Measurements from ENCODE around the gene TRPM1.

Gene TRPM1

DNA sequence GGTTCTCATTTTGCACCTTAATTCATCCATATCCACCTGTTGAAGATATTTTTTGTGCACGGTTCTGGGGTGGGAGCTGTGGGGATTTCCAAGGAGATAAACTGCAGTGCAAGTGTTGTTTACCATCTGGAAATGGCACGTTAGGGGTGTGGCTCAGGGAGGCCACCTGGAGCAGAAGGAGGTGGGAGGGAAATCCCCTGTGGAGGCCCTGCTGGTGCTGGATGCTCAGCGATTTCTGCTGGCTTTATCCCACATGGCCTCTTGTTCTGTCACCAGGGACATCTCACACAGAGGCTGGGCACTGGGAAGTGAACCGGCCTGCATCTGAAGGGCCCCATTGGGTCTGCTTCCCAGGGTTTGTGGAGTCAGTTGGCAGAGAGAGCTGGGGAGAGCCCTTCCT lies 24.3 kb downstream of the TRPM1 start:
- Histone ChIP-seq H3K36me3 (ENCODE audit: control insufficient read depth, insufficient read depth, low read length) (no peaks in the 10 kb centered on the region), H3K27me3 (replicated peaks; ENCODE audit: control insufficient read depth, insufficient read depth, low read length, poor library complexity, severe bottlenecking) (peaks cover 3% of the 10 kb centered on the region), H3K4me1 (ENCODE audit: control insufficient read depth, insufficient read depth, low read length, poor library complexity, severe bottlenecking) (no peaks in the 10 kb centered on the region)

GRCh38 chr15:31074321-31074720 lies 27.2 kb downstream of the TRPM1 start:
- Histone ChIP-seq H3K27ac (ENCODE audit: insufficient read depth, low read length, poor library complexity, severe bottlenecking) (no peak overlapping the region), H3K4me3 (ENCODE audit: insufficient read depth, low read depth, low read length, poor library complexity, severe bottlenecking) (no peak overlapping the region), H3K27me3 (replicated peaks; ENCODE audit: control insufficient read depth, insufficient read depth, low read length, poor library complexity, severe bottlenecking) (no peaks in the 10 kb centered on the region), H3K36me3 (ENCODE audit: control insufficient read depth, insufficient read depth, low read length) (no peaks in the 10 kb centered on the region), H3K9me3 (ENCODE audit: control insufficient read depth, low read length) (no peaks in the 10 kb centered on the region), H3K4me1 (ENCODE audit: control insufficient read depth, insufficient read depth, low read length, poor library complexity, severe bottlenecking) (no peaks in the 10 kb centered on the region)
- DNase-seq, result no peak

More for the DNA sequence above, 24.3 kb downstream of the TRPM1 start:
- Histone ChIP-seq H3K27ac (ENCODE audit: insufficient read depth, low read length, poor library complexity, severe bottlenecking) (no peak overlapping the region), H3K4me3 (ENCODE audit: insufficient read depth, low read depth, low read length, poor library complexity, severe bottlenecking) (no peak overlapping the region), H3K9me3 (ENCODE audit: control insufficient read depth, low read length) (no peaks in the 10 kb centered on the region)
- no peak for DNase-seq

- DNase-seq, result no peak
- H3K4me1 ChIP-seq (ENCODE audit: control insufficient read depth, insufficient read depth, low read length, poor library complexity, severe bottlenecking), result no peaks in the 10 kb centered on the region
These were observed 30.7 kb downstream of the TRPM1 start for GRCh38 chr15:31070867-31071266.

DNA sequence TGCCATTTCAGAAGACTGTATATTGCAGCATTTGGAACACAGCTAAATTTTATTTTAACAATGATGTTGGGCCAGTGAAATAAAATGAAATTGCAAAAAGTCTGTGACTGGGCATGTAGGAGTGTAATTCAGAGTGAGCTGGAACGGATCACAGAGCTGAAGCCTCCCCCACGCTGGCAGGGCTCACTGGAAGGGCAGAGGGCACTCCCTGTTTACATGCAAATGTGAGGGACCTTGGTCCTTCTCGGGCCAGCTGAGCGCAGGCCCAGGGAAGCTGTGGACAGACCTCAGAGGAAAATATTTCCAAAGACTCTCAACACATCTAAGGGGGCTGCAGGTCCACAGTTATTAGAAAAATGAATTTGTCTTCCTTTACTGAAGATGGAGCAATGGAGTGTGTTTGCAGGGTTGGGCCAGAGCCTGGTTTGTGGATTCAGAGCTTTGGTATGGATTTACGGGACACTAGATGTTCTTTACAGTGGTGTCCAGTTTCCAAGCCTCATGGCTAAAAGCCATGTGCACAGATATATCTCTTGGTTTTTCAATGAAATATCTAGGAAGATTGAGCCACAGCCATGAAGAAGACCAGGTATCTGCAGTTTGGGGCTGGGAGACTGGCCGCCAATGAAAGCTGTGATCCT lies 32.0 kb downstream of the TRPM1 start:
- Histone ChIP-seq H3K4me1 (ENCODE audit: control insufficient read depth, insufficient read depth, low read length, poor library complexity, severe bottlenecking) (no peaks in the 10 kb centered on the region), H3K27ac (ENCODE audit: insufficient read depth, low read length, poor library complexity, severe bottlenecking) (no peak overlapping the region), H3K27me3 (replicated peaks; ENCODE audit: control insufficient read depth, insufficient read depth, low read length, poor library complexity, severe bottlenecking) (no peaks in the 10 kb centered on the region), H3K9me3 (ENCODE audit: control insufficient read depth, low read length) (no peaks in the 10 kb centered on the region), H3K4me3 (ENCODE audit: insufficient read depth, low read depth, low read length, poor library complexity, severe bottlenecking) (no peak overlapping the region), H3K36me3 (ENCODE audit: control insufficient read depth, insufficient read depth, low read length) (no peaks in the 10 kb centered on the region)
- no peak for DNase-seq

More at GRCh38 chr15:31070867-31071266, 30.7 kb downstream of the TRPM1 start:
- Histone ChIP-seq H3K27ac (ENCODE audit: insufficient read depth, low read length, poor library complexity, severe bottlenecking) (no peak overlapping the region), H3K27me3 (replicated peaks; ENCODE audit: control insufficient read depth, insufficient read depth, low read length, poor library complexity, severe bottlenecking) (no peaks in the 10 kb centered on the region), H3K9me3 (ENCODE audit: control insufficient read depth, low read length) (no peaks in the 10 kb centered on the region), H3K36me3 (ENCODE audit: control insufficient read depth, insufficient read depth, low read length) (no peaks in the 10 kb centered on the region), H3K4me3 (ENCODE audit: insufficient read depth, low read depth, low read length, poor library complexity, severe bottlenecking) (no peak overlapping the region)

- DNase-seq, result no peak
- Histone ChIP-seq H3K36me3 (ENCODE audit: control insufficient read depth, insufficient read depth, low read length) (no peaks in the 10 kb centered on the region), H3K27me3 (replicated peaks; ENCODE audit: control insufficient read depth, insufficient read depth, low read length, poor library complexity, severe bottlenecking) (no peaks in the 10 kb centered on the region), H3K4me3 (ENCODE audit: insufficient read depth, low read depth, low read length, poor library complexity, severe bottlenecking) (no peak overlapping the region), H3K9me3 (ENCODE audit: control insufficient read depth, low read length) (no peaks in the 10 kb centered on the region), H3K27ac (ENCODE audit: insufficient read depth, low read length, poor library complexity, severe bottlenecking) (no peak overlapping the region), H3K4me1 (ENCODE audit: control insufficient read depth, insufficient read depth, low read length, poor library complexity, severe bottlenecking) (no peaks in the 10 kb centered on the region)
These were observed 33.5 kb downstream of the TRPM1 start for GRCh38 chr15:31067890-31068603.

- no peaks in the 10 kb centered on the region for H3K36me3 ChIP-seq (ENCODE audit: control insufficient read depth, insufficient read depth, low read length)
- DNase-seq, result no peak
- no peak overlapping the region for H3K4me3 ChIP-seq (ENCODE audit: insufficient read depth, low read depth, low read length, poor library complexity, severe bottlenecking)
These were observed 35.7 kb downstream of the TRPM1 start for GRCh38 chr15:31065824-31066223.

GRCh38 chr15:31062911-31063310 lies 38.6 kb downstream of the TRPM1 start:
- H3K27me3 ChIP-seq (replicated peaks; ENCODE audit: control insufficient read depth, insufficient read depth, low read length, poor library complexity, severe bottlenecking), result no peaks in the 10 kb centered on the region
- H3K4me1 ChIP-seq (ENCODE audit: control insufficient read depth, insufficient read depth, low read length, poor library complexity, severe bottlenecking), result no peaks in the 10 kb centered on the region
- H3K9me3 ChIP-seq (ENCODE audit: control insufficient read depth, low read length), result no peaks in the 10 kb centered on the region
- no peak for DNase-seq
- H3K4me3 ChIP-seq (ENCODE audit: insufficient read depth, low read depth, low read length, poor library complexity, severe bottlenecking), result no peak overlapping the region
- no peaks in the 10 kb centered on the region for H3K36me3 ChIP-seq (ENCODE audit: control insufficient read depth, insufficient read depth, low read length)
- no peak overlapping the region for H3K27ac ChIP-seq (ENCODE audit: insufficient read depth, low read length, poor library complexity, severe bottlenecking)

More at GRCh38 chr15:31065824-31066223, 35.7 kb downstream of the TRPM1 start:
- H3K4me1 ChIP-seq (ENCODE audit: control insufficient read depth, insufficient read depth, low read length, poor library complexity, severe bottlenecking), result no peaks in the 10 kb centered on the region
- no peaks in the 10 kb centered on the region for H3K27me3 ChIP-seq (replicated peaks; ENCODE audit: control insufficient read depth, insufficient read depth, low read length, poor library complexity, severe bottlenecking)
- no peaks in the 10 kb centered on the region for H3K9me3 ChIP-seq (ENCODE audit: control insufficient read depth, low read length)
- no peak overlapping the region for H3K27ac ChIP-seq (ENCODE audit: insufficient read depth, low read length, poor library complexity, severe bottlenecking)

- DNase-seq, result no peak
- H3K27ac ChIP-seq (ENCODE audit: insufficient read depth, low read length, poor library complexity, severe bottlenecking), result no peak overlapping the region
These were observed 39.1 kb downstream of the TRPM1 start for GRCh38 chr15:31062310-31062847.

DNA sequence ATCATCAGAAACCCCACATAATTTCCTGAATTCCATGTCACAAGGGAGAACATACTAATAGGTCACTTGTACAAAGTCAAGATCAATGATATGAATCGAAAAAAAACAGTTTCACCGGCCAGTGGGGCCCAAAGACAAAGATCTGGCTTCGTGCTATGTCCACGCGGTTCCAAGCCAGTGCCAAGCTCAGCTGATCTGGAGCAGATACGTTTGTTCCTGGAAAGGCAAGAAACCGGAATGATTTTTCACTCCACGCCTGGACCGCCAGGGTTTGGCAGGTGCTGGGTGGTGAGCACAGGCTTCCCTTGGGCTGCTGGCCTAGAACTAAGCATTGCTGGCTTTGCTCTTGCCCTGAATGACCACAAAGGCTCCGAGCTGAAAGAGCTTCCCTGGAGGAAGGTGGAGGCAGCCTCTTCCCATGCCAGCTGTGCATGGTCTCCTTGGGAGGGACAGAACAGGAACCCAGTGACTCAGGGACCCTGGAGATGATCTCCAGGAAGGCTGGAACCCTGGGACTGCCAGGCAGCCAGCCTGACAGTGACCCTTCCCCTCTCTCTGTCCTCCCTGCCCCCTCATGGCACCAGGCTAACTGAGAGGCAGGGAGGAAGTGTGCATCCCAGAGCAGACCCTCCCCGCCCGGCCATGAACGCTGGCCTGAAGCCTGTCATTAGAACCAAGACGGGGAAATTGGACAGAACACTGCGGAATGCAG lies 40.9 kb downstream of the TRPM1 start:
- Histone ChIP-seq H3K4me3 (ENCODE audit: insufficient read depth, low read depth, low read length, poor library complexity, severe bottlenecking) (no peak overlapping the region), H3K27ac (ENCODE audit: insufficient read depth, low read length, poor library complexity, severe bottlenecking) (no peak overlapping the region), H3K9me3 (ENCODE audit: control insufficient read depth, low read length) (no peaks in the 10 kb centered on the region), H3K36me3 (ENCODE audit: control insufficient read depth, insufficient read depth, low read length) (no peaks in the 10 kb centered on the region), H3K4me1 (ENCODE audit: control insufficient read depth, insufficient read depth, low read length, poor library complexity, severe bottlenecking) (no peaks in the 10 kb centered on the region), H3K27me3 (replicated peaks; ENCODE audit: control insufficient read depth, insufficient read depth, low read length, poor library complexity, severe bottlenecking) (no peaks in the 10 kb centered on the region)
- DNase-seq, result no peak

More at GRCh38 chr15:31062310-31062847, 39.1 kb downstream of the TRPM1 start:
- no peaks in the 10 kb centered on the region for H3K27me3 ChIP-seq (replicated peaks; ENCODE audit: control insufficient read depth, insufficient read depth, low read length, poor library complexity, severe bottlenecking)
- H3K36me3 ChIP-seq (ENCODE audit: control insufficient read depth, insufficient read depth, low read length), result no peaks in the 10 kb centered on the region
- H3K4me1 ChIP-seq (ENCODE audit: control insufficient read depth, insufficient read depth, low read length, poor library complexity, severe bottlenecking), result no peaks in the 10 kb centered on the region
- no peak overlapping the region for H3K4me3 ChIP-seq (ENCODE audit: insufficient read depth, low read depth, low read length, poor library complexity, severe bottlenecking)
- no peaks in the 10 kb centered on the region for H3K9me3 ChIP-seq (ENCODE audit: control insufficient read depth, low read length)

All from effector memory CD4-positive, alpha-beta T cell (primary cell).